GM19395 (cell line): Measurements from ENCODE around the gene XRN2.
"Not testable (repeated sequence)": the region's sequence is repeated elsewhere in the genome, so short reads cannot be mapped to it uniquely, and the experiment has no call there.

ENCODE experiments used
- ATAC-seq: cut with Tn5 transposase; IDR thresholded peaks from one replicate; pipeline ENCODE4 v1.9.1; 2021; ENCODE audit warnings: mild to moderate bottlenecking, moderate library complexity; ENCODE audit not compliant: unreplicated experiment

XRN2 gene

GRCh38 chr20:21419147-21419546, 116.0 kb downstream of the XRN2 start:
- not testable (repeated sequence) for ATAC-seq

DNA sequence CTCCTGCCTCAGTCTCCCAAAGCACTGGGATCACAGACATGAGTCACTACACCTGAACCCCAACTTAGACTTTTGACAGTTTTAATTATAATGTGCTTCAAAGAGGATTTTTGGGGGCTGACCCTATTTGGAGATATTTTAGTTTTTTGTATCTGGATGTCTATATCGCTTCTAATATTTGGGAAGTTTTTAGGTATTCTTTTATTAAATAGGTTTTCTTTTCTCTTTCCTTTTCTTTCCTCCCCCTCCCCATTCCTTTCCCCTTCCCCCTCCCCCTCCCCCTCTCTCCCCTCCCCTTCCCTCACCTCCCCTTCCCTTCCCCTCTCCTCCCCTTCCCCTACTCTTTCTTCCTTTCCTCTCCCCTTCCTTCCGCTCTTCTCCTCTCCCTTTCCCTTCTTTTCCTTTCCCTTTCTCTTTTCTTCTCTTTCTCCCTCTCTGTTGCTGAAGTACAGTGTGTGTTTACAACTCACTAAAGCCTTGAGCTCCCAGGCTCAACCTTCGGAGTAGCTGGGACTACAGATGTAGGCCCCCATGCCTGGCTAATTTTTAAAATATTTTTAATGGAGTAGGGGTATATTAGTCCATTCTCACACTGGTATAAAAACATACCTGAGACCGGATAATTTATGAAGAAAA, 118.6 kb downstream of the XRN2 start:
- ATAC-seq, result no peak

DNA sequence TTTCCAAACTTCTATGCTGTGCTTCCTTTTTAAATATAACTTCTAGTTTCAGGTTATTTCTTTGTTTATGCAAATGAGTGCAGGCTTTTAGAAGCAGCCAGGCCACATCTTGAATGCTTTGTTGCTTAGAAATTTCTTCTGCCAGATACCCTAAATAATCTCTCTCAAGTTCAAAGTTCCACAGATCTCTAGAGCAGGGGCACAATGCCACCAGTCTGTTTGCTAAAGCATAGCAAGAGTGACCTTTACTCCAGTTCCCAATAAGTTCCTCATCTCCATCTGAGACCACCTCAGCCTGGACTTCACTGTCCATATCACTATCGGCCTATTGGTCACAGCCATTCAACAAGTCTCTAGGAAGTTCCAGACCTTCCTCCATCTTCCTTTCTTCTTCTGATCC, 120.6 kb downstream of the XRN2 start:
- ATAC-seq, result not testable (repeated sequence)

GRCh38 chr20:21424846-21425245, 121.7 kb downstream of the XRN2 start:
- no peak for ATAC-seq

DNA sequence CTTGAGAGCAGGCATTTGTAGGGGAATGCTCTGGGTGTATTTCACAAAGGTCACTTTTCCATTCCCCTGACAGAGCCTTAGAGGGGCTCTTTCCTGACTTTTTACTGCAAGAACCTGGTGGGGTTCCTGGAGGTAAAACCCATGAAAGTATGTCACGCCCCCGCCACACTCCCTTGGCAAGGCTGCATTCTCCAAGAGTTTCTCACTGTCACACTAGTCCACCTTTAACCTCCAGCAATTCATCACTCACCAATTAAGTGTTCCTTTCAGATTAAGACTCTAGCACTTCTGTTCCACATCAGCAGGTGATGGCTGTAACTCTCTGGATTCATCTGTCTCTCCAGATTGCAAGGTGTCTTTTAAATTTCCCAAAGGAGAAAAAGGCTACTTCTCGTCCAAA, 126.9 kb downstream of the XRN2 start:
- ATAC-seq, result no peak

DNA sequence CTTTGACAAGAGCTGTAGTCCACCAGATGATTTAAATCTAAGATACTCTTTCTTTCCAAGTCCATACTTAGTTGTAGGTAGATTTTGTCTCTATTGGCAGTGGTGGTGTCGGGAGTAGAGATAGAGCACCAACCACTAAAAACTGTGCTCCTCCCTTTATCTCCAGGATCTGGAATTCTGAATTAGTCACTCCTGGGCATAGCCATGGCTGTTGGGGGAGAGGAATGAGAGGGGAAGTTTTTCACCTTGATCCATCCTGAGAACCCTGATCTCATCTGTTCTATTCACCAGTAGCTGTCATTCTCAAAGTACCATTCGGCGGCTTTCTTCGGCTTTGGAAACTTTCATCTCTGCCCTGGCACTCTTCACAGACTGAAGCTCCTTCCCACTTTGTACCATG, 129.8 kb downstream of the XRN2 start:
- ATAC-seq, result no peak

- ATAC-seq, result no peak
These were observed 130.3 kb downstream of the XRN2 start for GRCh38 chr20:21433329-21433890.

- no peak for ATAC-seq
These were observed 132.4 kb downstream of the XRN2 start for GRCh38 chr20:21435576-21435975.

DNA sequence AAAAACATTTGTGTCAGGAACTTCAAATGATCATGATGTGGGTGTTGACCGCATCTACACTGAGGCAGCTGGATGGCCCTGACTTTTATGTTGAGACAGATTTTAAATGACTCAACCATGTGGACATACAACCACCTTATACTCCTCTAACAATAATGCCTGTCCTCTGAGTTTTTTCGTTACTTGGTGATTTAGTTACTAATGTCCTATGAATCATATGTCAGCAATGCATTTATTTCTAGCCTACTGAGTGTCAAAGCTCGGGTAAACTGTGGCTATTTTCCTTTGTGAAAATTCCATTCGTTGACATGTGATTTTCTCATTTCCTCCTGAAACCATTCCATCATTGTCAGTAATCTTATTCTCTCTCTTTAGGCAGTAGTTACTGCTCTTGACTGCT, 133.1 kb downstream of the XRN2 start:
- no peak for ATAC-seq

- no peak for ATAC-seq
These were observed 134.1 kb downstream of the XRN2 start for GRCh38 chr20:21437248-21437647.

DNA sequence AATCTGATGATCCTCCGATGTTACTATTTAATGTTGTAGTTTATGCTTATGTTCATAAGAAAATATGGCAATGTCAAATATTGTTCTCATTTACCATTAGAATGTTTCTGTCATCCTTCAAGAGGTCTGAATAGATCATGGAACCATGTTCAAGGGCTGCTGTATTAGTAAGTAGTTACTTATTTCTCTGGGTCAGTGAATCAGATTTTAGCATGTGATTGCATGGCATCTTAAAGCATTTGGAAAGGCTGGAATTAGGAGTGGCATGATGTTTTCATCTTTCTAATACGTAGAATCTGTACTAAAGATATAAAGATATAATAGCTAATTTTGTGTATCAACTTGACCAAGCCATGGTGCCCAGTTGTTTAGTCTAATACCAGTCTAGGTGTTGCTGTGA, 134.7 kb downstream of the XRN2 start:
- ATAC-seq, result no peak
